HCT116 (cell line): Measurements from ENCODE around the gene CACNG6. TPM values are rescaled to one million over a fixed set of nuclear protein-coding genes. Genes with fewer than 3 reads are reported as not detected.

Experiments
- ATAC-seq: fragments of 200-7000 bp; cut with Tn5 transposase; 2 replicates; pipeline ENCODE4 v1.9.1; 2020; ENCODE audit warnings: mild to moderate bottlenecking, moderate library complexity
- BruUV-seq: library from RNA; stranded (reverse); fragments of 400-500 nt; replicated peaks from 2 replicates; lab custom pipeline; 2021; lab: Mats Ljungman, UMichigan
- CTCF ChIA-PET: fragments of 300-600 bp; sonication (Branson Sonifier 250); formaldehyde crosslinking; loops from one replicate; lab custom pipeline; 2021; ENCODE audit warnings: antibody characterized with exemption; lab: Charles Lee
- POLR2A ChIA-PET: fragments of 300-600, 350-600 bp; sonication (Branson Sonifier 250); formaldehyde crosslinking; loops from one replicate; lab custom pipeline; 2021; ENCODE audit warnings: antibody characterized with exemption; lab: Charles Lee
- RAD21 ChIA-PET, 2 experiments: fragments of 300-600 bp; sonication (Branson Sonifier 250); formaldehyde crosslinking; loops; one replicate each; lab custom pipeline; 2023; ENCODE audit warnings: low total read pairs in 2 of 2; ENCODE audit not compliant: uncharacterized antibody in 2 of 2, unreplicated experiment in 2 of 2, low non-redundant PET in 1 of 2; lab: Charles Lee
- DNase-seq: peaks from one replicate; pipeline ENCODE4 v3.0.0-alpha.2; 2010; ENCODE audit warnings: low read depth, low spot score
- H2AFZ ChIP-seq: fragments of 200-600 bp; shearing (Covaris generic), sonication (generic); 2 replicates; pipeline ENCODE4 v1.6.1; 2017; ENCODE audit warnings: low read depth, mixed run types, mixed read lengths, antibody characterized with exemption, low read length; ENCODE audit not compliant: poor library complexity, severe bottlenecking
- H3K27ac ChIP-seq: 2 replicates; pipeline ENCODE4 v1.5.1; 2012; ENCODE audit warnings: low read depth, low read length
- H3K27me3 ChIP-seq: fragments of 200-600 bp; sonication (generic); 2 replicates; pipeline ENCODE4 v1.6.1; 2016; ENCODE audit warnings: mixed run types, low read length, mixed read lengths; ENCODE audit not compliant: insufficient read depth
- H3K36me3 ChIP-seq, 2 experiments: fragments of 200-500 bp in 1 of 2; fragments of 200-600 bp in 1 of 2; sonication (Bioruptor generic) in 1 of 2; sonication (generic) in 1 of 2; 2 replicates each; pipeline versions ENCODE4 v1.5.1 to v1.6.1; 2014 to 2016; ENCODE audit warnings: low read length in 2 of 2, inconsistent platforms in 1 of 2, mixed read lengths in 1 of 2, mixed run types in 1 of 2; ENCODE audit not compliant: insufficient read depth in 2 of 2, control insufficient read depth in 1 of 2
- H3K4me1 ChIP-seq, 2 experiments: fragments of 200-600 bp in 1 of 2; sonication (generic) in 1 of 2; 2 replicates each; pipeline versions ENCODE4 v1.5.1 to v1.6.1; 2012 to 2017; ENCODE audit warnings: low read length in 2 of 2, inconsistent platforms in 1 of 2, mild to moderate bottlenecking in 1 of 2, mixed read lengths in 1 of 2, mixed run types in 1 of 2, moderate library complexity in 1 of 2; ENCODE audit not compliant: insufficient read depth in 2 of 2, control insufficient read depth in 1 of 2
- H3K4me2 ChIP-seq: fragments of 200-600 bp; sonication (generic); 2 replicates; pipeline ENCODE4 v1.6.1; 2017; ENCODE audit warnings: mixed run types, low read length, mixed read lengths
- H3K4me3 ChIP-seq, 2 experiments: fragments of 200-600 bp in 1 of 2; sonication (generic) in 1 of 2; replicated peaks in 1 of 2; 2 replicates each; pipeline ENCODE4 v1.5.1; 2011 to 2016; ENCODE audit warnings: low read length in 2 of 2, control low read depth in 1 of 2, low read depth in 1 of 2, mild to moderate bottlenecking in 1 of 2, mixed read lengths in 1 of 2, mixed run types in 1 of 2
- H3K79me2 ChIP-seq: fragments of 200-600 bp; sonication (generic); 2 replicates; pipeline ENCODE4 v1.6.1; 2017; ENCODE audit warnings: mild to moderate bottlenecking, mixed run types, low read length, moderate library complexity, mixed read lengths; ENCODE audit not compliant: insufficient read depth
- H3K9ac ChIP-seq: fragments of 200-600 bp; sonication (generic); 2 replicates; pipeline ENCODE4 v1.6.1; 2016; ENCODE audit warnings: low read length, mixed read lengths
- H3K9me2 ChIP-seq: fragments of 200-600 bp; sonication (generic), shearing (Covaris generic); 2 replicates; pipeline ENCODE4 v1.6.1; 2017; ENCODE audit warnings: mixed run types, mild to moderate bottlenecking, moderate library complexity; ENCODE audit not compliant: insufficient read depth
- H3K9me3 ChIP-seq, 2 experiments: fragments of 200-500 bp in 1 of 2; fragments of 200-600 bp in 1 of 2; sonication (Bioruptor generic) in 1 of 2; sonication (generic) in 1 of 2; 2 replicates each; pipeline ENCODE4 v1.6.1; 2014 to 2017; ENCODE audit warnings: low read length in 2 of 2, mixed read lengths in 2 of 2, inconsistent platforms in 1 of 2, low read depth in 1 of 2, mild to moderate bottlenecking in 1 of 2, mixed run types in 1 of 2, moderate library complexity in 1 of 2; ENCODE audit not compliant: control insufficient read depth in 1 of 2, insufficient read depth in 1 of 2
- H4K20me1 ChIP-seq: fragments of 200-600 bp; sonication (generic), shearing (Covaris generic); 2 replicates; pipeline ENCODE4 v1.6.1; 2017; ENCODE audit warnings: mixed run types, mild to moderate bottlenecking, moderate library complexity; ENCODE audit not compliant: insufficient read depth
- CBX3 ChIP-seq: IDR thresholded peaks from 2 replicates; pipeline ENCODE4 v1.6.1; 2012; ENCODE audit warnings: low read depth
- CEBPB ChIP-seq: IDR thresholded peaks from 2 replicates; pipeline ENCODE4 v1.6.1; 2012; ENCODE audit warnings: low read depth
- EGR1 ChIP-seq: IDR thresholded peaks from 2 replicates; pipeline ENCODE4 v1.6.1; 2012; ENCODE audit warnings: low read depth
- EZH2phosphoT487 ChIP-seq: fragments of 200-600 bp; IDR thresholded peaks from 2 replicates; pipeline ENCODE4 v1.6.1; 2018; ENCODE audit warnings: antibody characterized with exemption, borderline replicate concordance
- FOSL1 ChIP-seq: IDR thresholded peaks from 2 replicates; pipeline ENCODE4 v1.6.1; 2012; ENCODE audit warnings: low read depth
- POLR2A ChIP-seq: IDR thresholded peaks from 2 replicates; pipeline ENCODE4 v1.7.0; 2011; ENCODE audit warnings: borderline replicate concordance; ENCODE audit not compliant: insufficient read depth, insufficient read length; ENCODE audit errors: extremely low read depth
- POLR2AphosphoS5 ChIP-seq: IDR thresholded peaks from 2 replicates; pipeline ENCODE4 v1.6.1; 2011; ENCODE audit warnings: mild to moderate bottlenecking, low read depth, low read length, moderate library complexity
- RAD21 ChIP-seq: IDR thresholded peaks from 2 replicates; pipeline ENCODE4 v1.6.1; 2012; ENCODE audit warnings: low read depth, mild to moderate bottlenecking
- REST ChIP-seq: IDR thresholded peaks from 2 replicates; pipeline ENCODE4 v1.6.1; 2012; ENCODE audit warnings: low read depth
- SP1 ChIP-seq: IDR thresholded peaks from 2 replicates; pipeline ENCODE4 v1.6.1; 2012; ENCODE audit warnings: low read depth
- TCF7L2 ChIP-seq: IDR thresholded peaks from 2 replicates; pipeline ENCODE4 v1.7.0; 2011; ENCODE audit warnings: borderline replicate concordance, inconsistent platforms; ENCODE audit not compliant: insufficient read depth, insufficient read length; ENCODE audit errors: extremely low read depth
- YY1 ChIP-seq: IDR thresholded peaks from 2 replicates; pipeline ENCODE4 v1.6.1; 2011; ENCODE audit warnings: low read length, low read depth, moderate library complexity, mild to moderate bottlenecking; ENCODE audit not compliant: insufficient replicate concordance; ENCODE audit errors: extremely low read depth
- intact Hi-C: fragments of 100-400 bp; cut with micrococcal nuclease; formaldehyde crosslinking; loops from 2 replicates; pipeline ENCODE4 v1.10.0; 2022
- total RNA-seq: library from RNA; stranded (reverse); gene quantifications from one replicate; pipeline ENCODE4 v1.2.1, GENCODE V29; 2021; ENCODE audit not compliant: unreplicated experiment

Gene CACNG6
- total RNA-seq, 1 experiment from 2014 or later: 0.15 TPM

DNA sequence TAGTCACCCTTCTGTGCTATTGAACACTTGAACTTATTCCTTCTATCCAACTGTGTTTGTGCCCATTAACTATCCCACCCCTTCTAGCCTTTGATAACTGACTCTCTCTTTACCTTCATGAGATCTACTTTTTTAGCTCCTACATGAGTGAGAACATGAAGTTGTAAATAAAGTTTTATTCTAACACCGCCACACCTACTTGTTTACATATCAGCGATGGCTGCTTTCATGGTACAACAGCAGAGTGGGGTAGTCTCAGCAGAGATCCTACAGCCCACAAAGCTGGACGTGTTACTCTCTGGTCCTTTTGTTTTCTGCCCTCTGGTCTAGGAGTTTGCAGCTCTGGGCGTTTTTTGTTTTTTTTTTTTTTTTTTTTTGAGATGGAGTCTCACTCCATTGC, 48.6 kb downstream of the CACNG6 start:
- POLR2A ChIA-PET: interaction anchor here (0.6 kb wide), 1 partner anchor 384 kb away, joined by 5 read pairs; no protein-coding TSS in a partner anchor
- no peaks in the 10 kb centered on the region for H3K79me2 ChIP-seq
- CTCF ChIA-PET: interaction anchor here (1.0 to 1.3 kb wide), 2 partner anchors 10 to 16 kb away, joined by 3 to 4 read pairs; no protein-coding TSS in a partner anchor
- no peak for TF ChIP-seq EZH2phosphoT487
- TF ChIP-seq TCF7L2: no peak
- no peak for TF ChIP-seq RAD21
- no peak for TF ChIP-seq EGR1
- no peak for TF ChIP-seq CEBPB
- TF ChIP-seq YY1: no peak
- no peak for TF ChIP-seq POLR2AphosphoS5
- no peak for TF ChIP-seq REST
- TF ChIP-seq FOSL1: no peak
- no peak for TF ChIP-seq CBX3
- TF ChIP-seq POLR2A: no peak
- TF ChIP-seq SP1: no peak
- H2AFZ ChIP-seq: no peak overlapping the region
- 0 out of 2 replicates have a peak, but pooled peaks cover under 1% of the 10 kb centered on the region for H3K27me3 ChIP-seq
- H3K36me3 ChIP-seq: no peaks in the 10 kb centered on the region
- DNase-seq: no peak
- intact Hi-C loops: no loop called here
- RAD21 ChIA-PET: no interaction called here
- no TSS peak for BruUV-seq
- no peak overlapping the region for H3K4me2 ChIP-seq
- H4K20me1 ChIP-seq: no peaks in the 10 kb centered on the region
- no peak overlapping the region for H3K4me3 ChIP-seq
- H3K9ac ChIP-seq: no peak overlapping the region
- H3K9me2 ChIP-seq: no peaks in the 10 kb centered on the region
- no peak for ATAC-seq
- H3K27ac ChIP-seq: no peak overlapping the region
- peaks cover 0 to 9% of the 10 kb centered on the region in 2 experiments; a peak in 2 of 4 replicates for H3K4me1 ChIP-seq
- no peaks in the 10 kb centered on the region for H3K9me3 ChIP-seq
